Measurements from ENCODE around the gene SLC22A13. TPM values are rescaled to one million over a fixed set of nuclear protein-coding genes. Genes with fewer than 3 reads are reported as not detected.

SLC22A13 gene
- polyA plus RNA-seq, 1 donor from 2014 or later, result not detected

- Histone ChIP-seq H3K4me3 (ENCODE audit: low read length) (no peak within 1 kb of the TSS), H3K4me2 (ENCODE audit: low read length) (no peak within 1 kb of the TSS), H3K9ac (ENCODE audit: low read length) (no peak within 1 kb of the TSS), H3K27ac (ENCODE audit: low read length) (no peak within 1 kb of the TSS), H3K79me2 (replicated peaks; ENCODE audit: insufficient read depth, low read length) (no peaks in the 10 kb centered on the region), H3K9me2 (ENCODE audit: insufficient read depth, low read length) (no peaks in the 10 kb centered on the region), H3F3A (ENCODE audit: insufficient read depth, low read length, poor library complexity, severe bottlenecking) (no peaks in the 10 kb centered on the region), H4K20me1 (ENCODE audit: insufficient read depth) (no peaks in the 10 kb centered on the region), H3K27me3 (ENCODE audit: insufficient read depth, low read depth, low read length) (no peaks in the 10 kb centered on the region), H2AFZ (ENCODE audit: low read depth, low read length) (no peak within 1 kb of the TSS), H3K36me3 (ENCODE audit: insufficient read depth, low read length) (no peaks in the 10 kb centered on the region), H3K9me3 (ENCODE audit: low read length) (no peaks in the 10 kb centered on the region)
- no peak for TF ChIP-seq TAF1 (IDR thresholded peaks at IDR 0.05; ENCODE audit: low read depth)
- no peak for TF ChIP-seq EZH2 (IDR thresholded peaks at IDR 0.05; ENCODE audit: borderline replicate concordance, insufficient read depth, low read length, poor library complexity, severe bottlenecking)
- no peak for TF ChIP-seq SMC3 (conservative IDR thresholded peaks at IDR 0.05; ENCODE audit: poor library complexity)
- no peak for TF ChIP-seq POLR2AphosphoS5 (IDR thresholded peaks at IDR 0.05)
- no peak for TF ChIP-seq MXI1 (conservative IDR thresholded peaks at IDR 0.05; ENCODE audit: poor library complexity, severe bottlenecking)
- TF ChIP-seq RAD21 (conservative IDR thresholded peaks at IDR 0.05), result no peak
- no peak for TF ChIP-seq REST (IDR thresholded peaks at IDR 0.05; ENCODE audit: borderline replicate concordance)
- TF ChIP-seq EP300 (conservative IDR thresholded peaks at IDR 0.05; ENCODE audit: poor library complexity, severe bottlenecking), result no peak
- no peak for TF ChIP-seq CTCF (IDR thresholded peaks at IDR 0.05; ENCODE audit: poor library complexity, severe bottlenecking)
These were observed 16.5 kb downstream of the SLC22A13 start, which contains the start of gene SLC22A14 for GRCh38 chr3:38281895-38282686. Gene SLC22A14 (plus strand): TSS chr3:38282294. CDS start chr3:38306027, 23,733 bp downstream.

GRCh38 chr3:38283810-38284755, 18.5 kb downstream of the SLC22A13 start:
- no peak overlapping the region for H3K4me2 ChIP-seq (ENCODE audit: low read length)
- H3K27me3 ChIP-seq (ENCODE audit: insufficient read depth, low read depth, low read length), result no peaks in the 10 kb centered on the region
- no peaks in the 10 kb centered on the region for H4K20me1 ChIP-seq (ENCODE audit: insufficient read depth)
- H3K9me3 ChIP-seq (ENCODE audit: low read length), result no peaks in the 10 kb centered on the region
- no peaks in the 10 kb centered on the region for H3K36me3 ChIP-seq (ENCODE audit: insufficient read depth, low read length)
- H2AFZ ChIP-seq (ENCODE audit: low read depth, low read length), result no peak overlapping the region
- H3K9me2 ChIP-seq (ENCODE audit: insufficient read depth, low read length), result no peaks in the 10 kb centered on the region
- H3K27ac ChIP-seq (ENCODE audit: low read length), result no peak overlapping the region
- TF ChIP-seq MXI1 (conservative IDR thresholded peaks at IDR 0.05; ENCODE audit: poor library complexity, severe bottlenecking) (no peak), REST (IDR thresholded peaks at IDR 0.05; ENCODE audit: borderline replicate concordance) (no peak), TAF1 (IDR thresholded peaks at IDR 0.05; ENCODE audit: low read depth) (no peak), EZH2 (IDR thresholded peaks at IDR 0.05; ENCODE audit: borderline replicate concordance, insufficient read depth, low read length, poor library complexity, severe bottlenecking) (no peak), SMC3 (conservative IDR thresholded peaks at IDR 0.05; ENCODE audit: poor library complexity) (no peak), POLR2AphosphoS5 (IDR thresholded peaks at IDR 0.05) (no peak), RAD21 (conservative IDR thresholded peaks at IDR 0.05) (no peak)
- no peak overlapping the region for H3K9ac ChIP-seq (ENCODE audit: low read length)
- H3F3A ChIP-seq (ENCODE audit: insufficient read depth, low read length, poor library complexity, severe bottlenecking), result no peaks in the 10 kb centered on the region
- H3K4me3 ChIP-seq (ENCODE audit: low read length), result no peak overlapping the region
- H3K79me2 ChIP-seq (replicated peaks; ENCODE audit: insufficient read depth, low read length), result no peaks in the 10 kb centered on the region

Measured in neural cell (in vitro differentiated cells).